GM21360 (cell line): ENCODE data around the gene COL16A1.

Experiments
- ATAC-seq: cut with Tn5 transposase; IDR thresholded peaks from one replicate; pipeline ENCODE4 v1.9.1; 2021; ENCODE audit warnings: mild to moderate bottlenecking, moderate library complexity; ENCODE audit not compliant: unreplicated experiment

The COL16A1 gene

GRCh38 chr1:31607360-31607759 is 96.5 kb downstream of the COL16A1 start:
- no peak for ATAC-seq

GRCh38 chr1:31605908-31606427 is 97.8 kb downstream of the COL16A1 start:
- ATAC-seq, result peak; percentile 95
